Measurements from ENCODE around the gene FBRS. TPM values are rescaled to one million over a fixed set of nuclear protein-coding genes. Genes with fewer than 3 reads are reported as not detected.

Gene FBRS
- total RNA-seq, 1 experiment from 2014 or later: 16.8 TPM

- H3K4me1 ChIP-seq (ENCODE audit: insufficient read depth, low read length): no peaks in the 10 kb centered on the region
- H3K4me1 Mint-ChIP-seq: no peaks in the 10 kb centered on the region
These were observed 10.2 kb downstream of the FBRS start for GRCh38 chr16:30668393-30668792.

More at GRCh38 chr16:30668393-30668792, 10.2 kb downstream of the FBRS start:
- Histone ChIP-seq H3K18ac (ENCODE audit: insufficient read length, low read depth, low read length) (no peak overlapping the region), H3K56ac (ENCODE audit: insufficient read length, low read depth, low read length) (no peak overlapping the region), H2BK120ac (ENCODE audit: low read depth, low read length, poor library complexity, severe bottlenecking) (no peak overlapping the region), H4K91ac (ENCODE audit: insufficient read length, low read depth, low read length) (no peak overlapping the region), H2BK20ac (ENCODE audit: low read depth, low read length, poor library complexity, severe bottlenecking) (no peak overlapping the region), H3K4me2 (ENCODE audit: insufficient read depth, insufficient read length, low read length) (no peak overlapping the region), H4K5ac (ENCODE audit: insufficient read length, low read depth, low read length) (no peak overlapping the region), H3K27me3 (ENCODE audit: insufficient read depth, low read length) (peaks cover 43% of the 10 kb centered on the region), H2BK5ac (ENCODE audit: insufficient read length, low read length) (no peak overlapping the region), H3K14ac (ENCODE audit: insufficient read depth, low read length) (no peak overlapping the region), H3T11ph (ENCODE audit: low read length) (no peak overlapping the region), H2AK5ac (ENCODE audit: insufficient read length, low read length) (no peak overlapping the region), H2AFZ (ENCODE audit: low read length) (no peak overlapping the region), H3K27ac (ENCODE audit: insufficient read length, low read depth, low read length) (no peak overlapping the region), H3K4ac (ENCODE audit: low read depth, low read length) (no peak overlapping the region), H2BK12ac (ENCODE audit: insufficient read length, low read depth, low read length) (no peak overlapping the region), H3K79me1 (ENCODE audit: insufficient read depth, low read depth, low read length, poor library complexity, severe bottlenecking) (no peaks in the 10 kb centered on the region), H3K23me2 (ENCODE audit: insufficient read length, low read depth, low read length, poor library complexity, severe bottlenecking) (peaks cover 5% of the 10 kb centered on the region), H4K8ac (replicated peaks; ENCODE audit: insufficient read length, low read depth, low read length) (no peak overlapping the region), H3K9me3 (ENCODE audit: control insufficient read depth, low read depth, low read length) (no peaks in the 10 kb centered on the region), H3K79me2 (ENCODE audit: insufficient read depth, low read length) (no peaks in the 10 kb centered on the region), H2BK15ac (ENCODE audit: low read depth, low read length) (no peak overlapping the region), H3K23ac (ENCODE audit: insufficient read length, low read depth, low read length) (no peak overlapping the region), H3K9ac (ENCODE audit: extremely low read depth, insufficient read length, low read length) (no peak overlapping the region), H4K20me1 (ENCODE audit: control insufficient read depth, insufficient read depth, insufficient read length) (no peaks in the 10 kb centered on the region)
- TF ChIP-seq CTCF (conservative IDR thresholded peaks at IDR 0.05): no peak
- peaks cover 23 to 48% (median 34%) of the 10 kb centered on the region in 3 experiments for H3K36me3 Mint-ChIP-seq (ENCODE audit: insufficient read depth in 1 of 3, low read depth in 3 of 3)
- no CpG with 5 or more reads among the region's 12 CpGs for WGBS (ENCODE audit: extremely low coverage, insufficient read length, low lambda C conversion rate)
- H3K4me3 Mint-ChIP-seq: no peak overlapping the region
- no peak for DNase-seq
- H3K27me3 Mint-ChIP-seq (ENCODE audit: low read depth): peaks cover 89% of the 10 kb centered on the region
- peak overlapping the region in 1 of 3 experiments; percentile 86; a peak in 1 of 7 replicates for H3K27ac Mint-ChIP-seq
- no peaks in the 10 kb centered on the region for H3K9me3 Mint-ChIP-seq

Measured in H9 (cell line).